IMR-90 (cell line): ENCODE data around the gene C10orf71. TPM values are rescaled to one million over a fixed set of nuclear protein-coding genes. Genes with fewer than 3 reads are reported as not detected.

ENCODE experiments used
- ATAC-seq: fragments of 200-7000 bp; cut with Tn5 transposase; 2 replicates; pipeline ENCODE4 v1.9.1; 2020; ENCODE audit warnings: low read depth, mild to moderate bottlenecking, moderate library complexity
- BruUV-seq: library from RNA; stranded (reverse); fragments of 400-500 nt; replicated peaks from 2 replicates; lab custom pipeline; 2021; lab: Mats Ljungman, UMichigan
- CTCF ChIA-PET: fragments of 300-600 bp; formaldehyde crosslinking; extraction: SDS; loops from one replicate; lab custom pipeline; 2021; ENCODE audit warnings: antibody characterized with exemption; lab: Yijun Ruan, JAX
- POLR2A ChIA-PET: fragments of 300-600 bp; sonication (Branson Sonifier 250); formaldehyde crosslinking; loops from one replicate; lab custom pipeline; 2022; ENCODE audit warnings: antibody characterized with exemption; ENCODE audit not compliant: unreplicated experiment; lab: Charles Lee
- DNase-seq: peaks from one replicate; pipeline ENCODE4 v3.0.0; 2013
- H2AFZ ChIP-seq: replicated peaks from 2 replicates; pipeline ENCODE3; 2013; ENCODE audit warnings: low read length, mild to moderate bottlenecking; ENCODE audit not compliant: poor library complexity
- H2AK5ac ChIP-seq: 2 replicates; pipeline ENCODE4 v1.6.1; 2013; ENCODE audit warnings: low read depth, low read length, inconsistent platforms
- H2AK9ac ChIP-seq: replicated peaks from 2 replicates; pipeline ENCODE3; 2013; ENCODE audit warnings: mild to moderate bottlenecking, low read depth, low read length, moderate library complexity; ENCODE audit not compliant: poor library complexity
- H2BK120ac ChIP-seq: 2 replicates; pipeline ENCODE4 v1.6.1; 2013; ENCODE audit warnings: low read depth, low read length, inconsistent platforms
- H2BK15ac ChIP-seq: 3 replicates; pipeline ENCODE4 v1.6.1; 2013; ENCODE audit warnings: low read depth, low read length, inconsistent platforms
- H2BK20ac ChIP-seq: 2 replicates; pipeline ENCODE4 v1.6.1; 2013; ENCODE audit warnings: low read depth, mild to moderate bottlenecking, inconsistent platforms, low read length, moderate library complexity
- H2BK5ac ChIP-seq: 2 replicates; pipeline ENCODE4 v1.6.1; 2013; ENCODE audit warnings: mild to moderate bottlenecking, low read depth, low read length, inconsistent platforms; ENCODE audit not compliant: poor library complexity, severe bottlenecking
- H3K14ac ChIP-seq: replicated peaks from 2 replicates; pipeline ENCODE4 v1.6.1; 2013; ENCODE audit warnings: low read depth, low read length, inconsistent platforms
- H3K18ac ChIP-seq: 2 replicates; pipeline ENCODE4 v1.6.1; 2013; ENCODE audit warnings: low read depth, low read length, control low read depth
- H3K23ac ChIP-seq: 2 replicates; pipeline ENCODE4 v1.6.1; 2013; ENCODE audit warnings: low read depth, low read length, inconsistent platforms
- H3K27ac ChIP-seq: 2 replicates; pipeline ENCODE4 v1.5.1; 2013; ENCODE audit warnings: mild to moderate bottlenecking, control low read depth, low read length; ENCODE audit not compliant: insufficient read depth
- H3K27me3 ChIP-seq: 2 replicates; pipeline ENCODE4 v1.6.1; 2013; ENCODE audit warnings: low read length; ENCODE audit not compliant: control insufficient read depth, insufficient read depth
- H3K36me3 ChIP-seq: 2 replicates; pipeline ENCODE4 v1.6.1; 2013; ENCODE audit warnings: low read length, mixed read lengths; ENCODE audit not compliant: control insufficient read depth, insufficient read depth
- H3K4ac ChIP-seq: 2 replicates; pipeline ENCODE4 v1.6.1; 2013; ENCODE audit warnings: low read depth, low read length, inconsistent platforms
- H3K4me1 ChIP-seq: 2 replicates; pipeline ENCODE4 v1.6.1; 2013; ENCODE audit warnings: low read length, mixed read lengths; ENCODE audit not compliant: control insufficient read depth, insufficient read depth
- H3K4me2 ChIP-seq: 2 replicates; pipeline ENCODE4 v1.6.1; 2013; ENCODE audit warnings: low read depth, mild to moderate bottlenecking, control low read depth, low read length, moderate library complexity
- H3K4me3 ChIP-seq: 2 replicates; pipeline ENCODE4 v1.5.1; 2013; ENCODE audit warnings: low read depth, mild to moderate bottlenecking, control low read depth, low read length, moderate library complexity; ENCODE audit not compliant: insufficient read depth
- H3K56ac ChIP-seq: 2 replicates; pipeline ENCODE4 v1.6.1; 2013; ENCODE audit warnings: low read length, inconsistent platforms; ENCODE audit not compliant: insufficient read depth; ENCODE audit errors: extremely low read depth
- H3K79me1 ChIP-seq, 2 experiments: 2 replicates each; pipeline ENCODE4 v1.6.1; 2013; ENCODE audit warnings: low read length in 2 of 2, inconsistent platforms in 1 of 2, low read depth in 1 of 2
- H3K9ac ChIP-seq: 2 replicates; pipeline ENCODE4 v1.6.1; 2013; ENCODE audit warnings: low read depth, low read length, control low read depth
- H3K9me1 ChIP-seq: 2 replicates; pipeline ENCODE4 v1.6.1; 2013; ENCODE audit warnings: low read length, inconsistent platforms; ENCODE audit not compliant: insufficient read depth
- H3K9me3 ChIP-seq: 2 replicates; pipeline ENCODE4 v1.6.1; 2013; ENCODE audit warnings: low read length; ENCODE audit not compliant: control insufficient read depth, insufficient read depth
- H4K20me1 ChIP-seq: 2 replicates; pipeline ENCODE4 v1.6.1; 2013; ENCODE audit warnings: low read length, inconsistent platforms; ENCODE audit not compliant: insufficient read depth
- H4K5ac ChIP-seq: 2 replicates; pipeline ENCODE4 v1.6.1; 2013; ENCODE audit warnings: mild to moderate bottlenecking, low read depth, low read length, control low read depth
- H4K8ac ChIP-seq, 2 experiments: 2 replicates each; pipeline ENCODE4 v1.6.1; 2013; ENCODE audit warnings: low read depth in 2 of 2, low read length in 2 of 2, control low read depth in 1 of 2, inconsistent platforms in 1 of 2
- H4K91ac ChIP-seq: 2 replicates; pipeline ENCODE4 v1.6.1; 2013; ENCODE audit warnings: low read depth, low read length, inconsistent platforms; ENCODE audit not compliant: insufficient read depth
- CEBPB ChIP-seq: IDR thresholded peaks from 2 replicates; pipeline ENCODE4 v1.6.1; 2012; ENCODE audit warnings: low read depth, low read length, improper control_type of control experiment
- CHD1 ChIP-seq: IDR thresholded peaks from 2 replicates; pipeline ENCODE4 v1.6.1; 2012; ENCODE audit warnings: low read depth, low read length, improper control_type of control experiment
- CTCF ChIP-seq: conservative IDR thresholded peaks from 2 replicates; pipeline ENCODE4 v1.5.1; 2012; ENCODE audit warnings: mild to moderate bottlenecking, low read depth, low read length, improper control_type of control experiment
- ELK1 ChIP-seq: fragments of 150-350 bp; IDR thresholded peaks from 2 replicates; pipeline ENCODE4 v1.6.1; 2016; ENCODE audit warnings: low read depth, mild to moderate bottlenecking, low read length, moderate library complexity, borderline replicate concordance
- FOS ChIP-seq: fragments of 150-350 bp; IDR thresholded peaks from 2 replicates; pipeline ENCODE4 v1.6.1; 2016; ENCODE audit warnings: low read depth, low read length
- MAFK ChIP-seq: IDR thresholded peaks from 2 replicates; pipeline ENCODE4 v1.6.1; 2012; ENCODE audit warnings: low read depth, low read length, improper control_type of control experiment
- MAZ ChIP-seq: IDR thresholded peaks from 2 replicates; pipeline ENCODE4 v1.6.1; 2012; ENCODE audit warnings: low read depth, mild to moderate bottlenecking, low read length, improper control_type of control experiment, moderate library complexity, borderline replicate concordance
- MXI1 ChIP-seq: IDR thresholded peaks from 2 replicates; pipeline ENCODE4 v1.6.1; 2012; ENCODE audit warnings: low read depth, mild to moderate bottlenecking, low read length, moderate library complexity, borderline replicate concordance
- NFE2L2 ChIP-seq: fragments of 150-350 bp; IDR thresholded peaks from 2 replicates; pipeline ENCODE4 v1.6.1; 2016; ENCODE audit warnings: low read depth, mild to moderate bottlenecking, low read length
- POLR2A ChIP-seq: IDR thresholded peaks from 2 replicates; pipeline ENCODE4 v1.6.1; 2012; ENCODE audit warnings: mild to moderate bottlenecking, low read depth, low read length
- RCOR1 ChIP-seq: IDR thresholded peaks from 2 replicates; pipeline ENCODE4 v1.6.1; 2012; ENCODE audit warnings: mild to moderate bottlenecking, low read length, improper control_type of control experiment; ENCODE audit not compliant: insufficient replicate concordance
- SMC3 ChIP-seq: fragments of 150-350 bp; IDR thresholded peaks from 2 replicates; pipeline ENCODE4 v1.6.1; 2016; ENCODE audit warnings: low read depth, mild to moderate bottlenecking, antibody characterized with exemption, low read length, moderate library complexity
- WGBS, 2 experiments: methylation state at CpG; one replicate each; pipeline versions ENCODE4 v1.1.5 to v1.1.7; 2013; ENCODE audit warnings: missing lambda C conversion rate in 2 of 2; ENCODE audit not compliant: insufficient read length in 1 of 2; ENCODE audit errors: extremely low coverage in 2 of 2; 5-methylcytosine and 5-hydroxymethylcytosine counted together
- dilution Hi-C: fragments of 300-500 bp; cut with HindIII; formaldehyde crosslinking; loops from one replicate; pipeline ENCODE4 v1.14.3; 2018; ENCODE audit warnings: low sequenced_read_pairs; ENCODE audit not compliant: unreplicated experiment
- in situ Hi-C: fragments of 300-500 bp; cut with MboI; formaldehyde crosslinking; loops from 3 replicates; pipeline ENCODE4 v1.14.3; 2019; ENCODE audit warnings: low sequenced_read_pairs, inconsistent platforms, mixed read lengths
- intact Hi-C: fragments of 100-400 bp; cut with micrococcal nuclease; formaldehyde crosslinking; loops from 2 replicates; pipeline ENCODE4 v1.10.0; 2022
- polyA plus RNA-seq, 3 experiments: library from polyadenylated mRNA; depleted of rRNA; stranded (reverse); fragments of >200 nt; gene quantifications; 2 replicates each; pipeline ENCODE4 v1.2.3, GENCODE V29; 2012; ENCODE audit warnings: low replicate concordance in 1 of 3
- total RNA-seq: library from RNA; depleted of rRNA; stranded (reverse); fragments of >200 nt; gene quantifications from 2 replicates; pipeline ENCODE4 v1.2.3, GENCODE V29; 2012

Gene C10orf71
- total and polyA plus RNA-seq, 2 of the 4 experiments (the other 2 are of a cell fraction), result not detected

- no peaks in the 10 kb centered on the region for H3K36me3 ChIP-seq
- H2AK9ac ChIP-seq, result no peak overlapping the region
- no peaks in the 10 kb centered on the region for H3K9me3 ChIP-seq
- no peak overlapping the region for H2BK120ac ChIP-seq
- H3K27me3 ChIP-seq, result peaks cover 40% of the 10 kb centered on the region
- H3K4me2 ChIP-seq, result no peak overlapping the region
- H3K4me1 ChIP-seq, result peaks cover 2% of the 10 kb centered on the region; the same call in 1 of the 2 replicates
- H4K8ac ChIP-seq, result no peak overlapping the region
- no peak for DNase-seq
- TF ChIP-seq POLR2A, result no peak
- TF ChIP-seq ELK1, result no peak
- no peak for TF ChIP-seq FOS
- TF ChIP-seq CHD1, result no peak
- no peak for TF ChIP-seq CEBPB
- no peak for TF ChIP-seq MAZ
- no peak for TF ChIP-seq SMC3
- no peak for TF ChIP-seq RCOR1
- TF ChIP-seq MAFK, result no peak
- TF ChIP-seq MXI1, result no peak
- no peak for TF ChIP-seq CTCF
- TF ChIP-seq NFE2L2, result no peak
- intact Hi-C loops (loop anchor here (10.0 kb wide), 1 partner anchor 182 kb away; the partner anchor contains the start of gene VSTM4), in situ Hi-C loops (no loop called here), dilution Hi-C loops (no loop called here)
- H3K9ac ChIP-seq, result no peak overlapping the region
- no peak for ATAC-seq
- 65% methylated on average over 3 of the region's 7 CpGs; no CpG with 5 or more reads in 1 of the 2 experiments for WGBS, 2 experiments
- no peak overlapping the region for H2BK5ac ChIP-seq
- H3K14ac ChIP-seq, result no peak overlapping the region
- H4K5ac ChIP-seq, result no peak overlapping the region
- H3K79me1 ChIP-seq, result no peaks in the 10 kb centered on the region
- H3K4me3 ChIP-seq, result no peak overlapping the region
- no peaks in the 10 kb centered on the region for H3K9me1 ChIP-seq
- no TSS peak for BruUV-seq
- H2AK5ac ChIP-seq, result no peak overlapping the region
- H3K27ac ChIP-seq, result no peak overlapping the region
- no peak overlapping the region for H4K91ac ChIP-seq
- H2BK20ac ChIP-seq, result no peak overlapping the region
- no peaks in the 10 kb centered on the region for H4K20me1 ChIP-seq
- H3K56ac ChIP-seq, result no peak overlapping the region
- no peak overlapping the region for H3K18ac ChIP-seq
- no peak overlapping the region for H3K4ac ChIP-seq
- H2BK15ac ChIP-seq, result no peak overlapping the region
- no peak overlapping the region for H2AFZ ChIP-seq
- POLR2A ChIA-PET, result no interaction called here
- no peak overlapping the region for H3K23ac ChIP-seq
- CTCF ChIA-PET, result no interaction called here
These were observed 2.6 kb upstream of the C10orf71 start for GRCh38 chr10:49296382-49296781.
